ENCODE results near the gene PTPN3. TPM values are rescaled to one million over a fixed set of nuclear protein-coding genes. Genes with fewer than 3 reads are reported as not detected.
A peak's percentile ranks its signal among the peaks of the same experiment; 100 is the strongest.

Gene PTPN3
- total RNA-seq, 1 experiment from 2014 or later: 10.4 TPM

DNA sequence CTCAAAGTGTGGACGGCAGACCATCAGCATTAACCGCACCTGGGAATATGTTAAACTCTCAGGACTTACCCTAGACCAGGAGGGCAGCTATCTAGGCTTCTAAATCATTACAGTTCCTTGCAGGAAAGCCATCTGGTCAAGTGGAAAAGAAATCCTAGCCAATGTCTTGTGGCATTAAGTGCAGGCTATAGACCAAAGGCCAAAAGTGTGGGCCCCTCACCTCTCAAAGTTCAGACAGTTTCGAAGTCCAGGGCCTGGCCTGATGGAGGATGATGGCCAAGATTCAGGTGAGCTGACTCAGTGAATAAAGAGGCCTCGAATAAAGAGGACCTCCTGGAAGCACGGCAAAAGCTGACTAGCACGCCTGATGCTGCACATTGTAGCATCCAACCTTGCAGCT is 24.0 kb upstream of the PTPN3 start:
- no peak overlapping the region for H3K27ac ChIP-seq (ENCODE audit: low read length)
- CTCF ChIA-PET: no interaction called here
- intact Hi-C loops (cut with micrococcal nuclease; ENCODE audit: unreplicated experiment): no loop called here
- H3K4me1 ChIP-seq (ENCODE audit: control insufficient read depth, insufficient read depth, low read length): no peaks in the 10 kb centered on the region
- POLR2A ChIA-PET: no interaction called here
- in situ Hi-C loops (cut with HindIII; ENCODE audit: low pct_unique_long_range_greater_than_20kb, low sequenced_read_pairs): no loop called here
- no peaks in the 10 kb centered on the region for H3K27me3 ChIP-seq (ENCODE audit: control insufficient read depth, insufficient read depth, low read length)
- no peak for TF ChIP-seq SIN3A (IDR thresholded peaks at IDR 0.05; ENCODE audit: borderline replicate concordance, insufficient read depth, low read depth, low read length)
- TF ChIP-seq, protein P1, sequence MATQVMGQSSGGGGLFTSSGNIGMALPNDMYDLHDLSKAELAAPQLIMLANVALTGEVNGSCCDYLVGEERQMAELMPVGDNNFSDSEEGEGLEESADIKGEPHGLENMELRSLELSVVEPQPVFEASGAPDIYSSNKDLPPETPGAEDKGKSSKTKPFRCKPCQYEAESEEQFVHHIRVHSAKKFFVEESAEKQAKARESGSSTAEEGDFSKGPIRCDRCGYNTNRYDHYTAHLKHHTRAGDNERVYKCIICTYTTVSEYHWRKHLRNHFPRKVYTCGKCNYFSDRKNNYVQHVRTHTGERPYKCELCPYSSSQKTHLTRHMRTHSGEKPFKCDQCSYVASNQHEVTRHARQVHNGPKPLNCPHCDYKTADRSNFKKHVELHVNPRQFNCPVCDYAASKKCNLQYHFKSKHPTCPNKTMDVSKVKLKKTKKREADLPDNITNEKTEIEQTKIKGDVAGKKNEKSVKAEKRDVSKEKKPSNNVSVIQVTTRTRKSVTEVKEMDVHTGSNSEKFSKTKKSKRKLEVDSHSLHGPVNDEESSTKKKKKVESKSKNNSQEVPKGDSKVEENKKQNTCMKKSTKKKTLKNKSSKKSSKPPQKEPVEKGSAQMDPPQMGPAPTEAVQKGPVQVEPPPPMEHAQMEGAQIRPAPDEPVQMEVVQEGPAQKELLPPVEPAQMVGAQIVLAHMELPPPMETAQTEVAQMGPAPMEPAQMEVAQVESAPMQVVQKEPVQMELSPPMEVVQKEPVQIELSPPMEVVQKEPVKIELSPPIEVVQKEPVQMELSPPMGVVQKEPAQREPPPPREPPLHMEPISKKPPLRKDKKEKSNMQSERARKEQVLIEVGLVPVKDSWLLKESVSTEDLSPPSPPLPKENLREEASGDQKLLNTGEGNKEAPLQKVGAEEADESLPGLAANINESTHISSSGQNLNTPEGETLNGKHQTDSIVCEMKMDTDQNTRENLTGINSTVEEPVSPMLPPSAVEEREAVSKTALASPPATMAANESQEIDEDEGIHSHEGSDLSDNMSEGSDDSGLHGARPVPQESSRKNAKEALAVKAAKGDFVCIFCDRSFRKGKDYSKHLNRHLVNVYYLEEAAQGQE (IDR thresholded peaks at IDR 0.05; ENCODE audit: insufficient read depth in 1 of 2, low read depth in 2 of 2, low read length in 1 of 2): no peak
- TF ChIP-seq, protein P2, sequence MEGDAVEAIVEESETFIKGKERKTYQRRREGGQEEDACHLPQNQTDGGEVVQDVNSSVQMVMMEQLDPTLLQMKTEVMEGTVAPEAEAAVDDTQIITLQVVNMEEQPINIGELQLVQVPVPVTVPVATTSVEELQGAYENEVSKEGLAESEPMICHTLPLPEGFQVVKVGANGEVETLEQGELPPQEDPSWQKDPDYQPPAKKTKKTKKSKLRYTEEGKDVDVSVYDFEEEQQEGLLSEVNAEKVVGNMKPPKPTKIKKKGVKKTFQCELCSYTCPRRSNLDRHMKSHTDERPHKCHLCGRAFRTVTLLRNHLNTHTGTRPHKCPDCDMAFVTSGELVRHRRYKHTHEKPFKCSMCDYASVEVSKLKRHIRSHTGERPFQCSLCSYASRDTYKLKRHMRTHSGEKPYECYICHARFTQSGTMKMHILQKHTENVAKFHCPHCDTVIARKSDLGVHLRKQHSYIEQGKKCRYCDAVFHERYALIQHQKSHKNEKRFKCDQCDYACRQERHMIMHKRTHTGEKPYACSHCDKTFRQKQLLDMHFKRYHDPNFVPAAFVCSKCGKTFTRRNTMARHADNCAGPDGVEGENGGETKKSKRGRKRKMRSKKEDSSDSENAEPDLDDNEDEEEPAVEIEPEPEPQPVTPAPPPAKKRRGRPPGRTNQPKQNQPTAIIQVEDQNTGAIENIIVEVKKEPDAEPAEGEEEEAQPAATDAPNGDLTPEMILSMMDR (IDR thresholded peaks at IDR 0.05): no peak
- no peak for TF ChIP-seq POLR2AphosphoS5 (IDR thresholded peaks at IDR 0.05; ENCODE audit: low read depth, low read length)
- TF ChIP-seq TCF7L2 (IDR thresholded peaks at IDR 0.05; ENCODE audit: low read depth, low read length): no peak
- H3K36me3 ChIP-seq (ENCODE audit: control insufficient read depth, insufficient read depth, low read length): no peaks in the 10 kb centered on the region
- H3K4me3 ChIP-seq (ENCODE audit: low read depth in 2 of 2, low read length in 2 of 2): no peak overlapping the region
- ATAC-seq: no peak
- BruUV-seq (replicated peaks): no TSS peak
- H3K9me3 ChIP-seq (ENCODE audit: control insufficient read depth, insufficient read depth, low read depth, low read length): no peaks in the 10 kb centered on the region
- no peak for DNase-seq (ENCODE audit: low read depth, low spot score)

DNA sequence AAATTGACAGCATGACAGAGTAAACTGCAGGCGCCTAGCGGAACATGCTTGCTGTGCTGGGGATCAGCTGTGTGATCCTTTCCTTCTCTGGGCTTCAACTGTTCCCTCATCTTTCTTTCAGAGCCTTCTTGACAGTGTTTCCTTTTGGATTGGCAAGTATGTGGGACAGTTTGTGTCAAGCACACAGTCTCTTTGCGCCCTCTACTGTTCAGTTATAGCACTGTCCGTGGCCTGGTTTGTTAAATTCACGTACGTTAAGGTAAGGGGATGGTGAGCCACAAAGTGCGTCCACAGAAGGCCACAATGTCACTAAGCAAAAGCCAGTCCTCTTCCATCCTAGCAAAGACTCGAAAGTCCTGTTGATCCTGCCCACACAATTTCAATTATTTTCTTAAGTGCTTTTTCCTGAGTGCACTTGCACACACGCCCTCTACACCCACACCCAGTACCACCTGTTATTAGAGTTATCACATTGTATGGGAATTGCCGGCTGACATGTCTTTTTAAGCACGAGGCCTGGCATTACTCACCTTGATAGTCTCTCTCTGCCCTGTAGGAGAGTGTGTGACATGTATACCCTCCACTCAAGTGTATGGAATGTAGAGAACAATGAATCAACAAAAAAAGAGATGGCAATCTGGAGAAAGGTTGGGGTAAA is 22.5 kb upstream of the PTPN3 start:
- Histone ChIP-seq H3K9me3 (ENCODE audit: control insufficient read depth, insufficient read depth, low read depth, low read length) (no peaks in the 10 kb centered on the region), H3K36me3 (ENCODE audit: control insufficient read depth, insufficient read depth, low read length) (no peaks in the 10 kb centered on the region), H3K4me1 (ENCODE audit: control insufficient read depth, insufficient read depth, low read length) (no peaks in the 10 kb centered on the region), H3K4me3 (ENCODE audit: low read depth in 2 of 2, low read length in 2 of 2) (no peak overlapping the region), H3K27me3 (ENCODE audit: control insufficient read depth, insufficient read depth, low read length) (no peaks in the 10 kb centered on the region), H3K27ac (ENCODE audit: low read length) (no peak overlapping the region)
- DNase-seq (ENCODE audit: low read depth, low spot score) (peak; percentile 75), ATAC-seq (peak; percentile 96)
- no TSS peak for BruUV-seq (replicated peaks)
- ChIA-PET CTCF (no interaction called here), POLR2A (no interaction called here)
- intact Hi-C loops (cut with micrococcal nuclease; ENCODE audit: unreplicated experiment) (loop anchor here (2.0 kb wide), 1 partner anchor 80 kb away; no protein-coding TSS in a partner anchor), in situ Hi-C loops (cut with HindIII; ENCODE audit: low pct_unique_long_range_greater_than_20kb, low sequenced_read_pairs) (no loop called here)
- TF ChIP-seq TCF7L2 (IDR thresholded peaks at IDR 0.05; ENCODE audit: low read depth, low read length): no peak
- TF ChIP-seq, protein P2 (IDR thresholded peaks at IDR 0.05): peak; percentile 90
